Dermis microvascular lymphatic vessel endothelial cell (primary cell): ENCODE results near the gene BCOR. TPM values are rescaled to one million over a fixed set of nuclear protein-coding genes. Genes with fewer than 3 reads are reported as not detected.

Experiments
- DNase-seq, 2 donors: peaks; one replicate each; pipeline versions ENCODE4 v3.0.0 to v3.0.0-alpha.2; 2010; ENCODE audit warnings: low read depth in 2 of 2
- total RNA-seq: library from RNA; depleted of rRNA; stranded (reverse); fragments of >200 nt; gene quantifications from 2 replicates; pipeline ENCODE4 v1.2.1, GENCODE V29; 2014

BCOR gene
- total RNA-seq, 1 donor from 2014 or later: 13.7 TPM

- no peak for DNase-seq
Observed at GRCh38 chrX:40066700-40067099, 31.1 kb downstream of the BCOR start.

- DNase-seq: no peak
Observed at GRCh38 chrX:40065296-40066046, 32.3 kb downstream of the BCOR start.

GRCh38 chrX:40064055-40064597, 33.6 kb downstream of the BCOR start:
- DNase-seq: no peak

- DNase-seq: no peak
Observed at GRCh38 chrX:40063555-40063954, 34.2 kb downstream of the BCOR start.

GRCh38 chrX:40062525-40063155, 35.1 kb downstream of the BCOR start:
- DNase-seq: no peak

GRCh38 chrX:40061871-40062524, 35.8 kb downstream of the BCOR start:
- no peak for DNase-seq

GRCh38 chrX:40061005-40061404, 36.8 kb downstream of the BCOR start:
- DNase-seq: no peak

- DNase-seq: no peak
Observed at GRCh38 chrX:40060356-40060845, 37.4 kb downstream of the BCOR start.

GRCh38 chrX:40058719-40059118, 39.0 kb downstream of the BCOR start:
- no peak for DNase-seq

- DNase-seq: no peak
Observed at GRCh38 chrX:40057405-40057804, 40.4 kb downstream of the BCOR start.

GRCh38 chrX:40056420-40056819, 41.3 kb downstream of the BCOR start:
- peak in 1 of 2 donors; percentile 18 for DNase-seq

GRCh38 chrX:40055495-40055894, 42.3 kb downstream of the BCOR start:
- DNase-seq: no peak

- DNase-seq: peak in 1 of 2 donors; percentile 13
Observed at GRCh38 chrX:40054793-40055192, 43.0 kb downstream of the BCOR start.

- no peak for DNase-seq
Observed at GRCh38 chrX:40050532-40050931, 47.2 kb downstream of the BCOR start.

- DNase-seq: no peak
Observed at GRCh38 chrX:40049084-40049641, 48.6 kb downstream of the BCOR start.

GRCh38 chrX:40047485-40047884, 50.3 kb downstream of the BCOR start:
- no peak for DNase-seq

- DNase-seq: no peak
Observed at GRCh38 chrX:40043895-40044294, 53.9 kb downstream of the BCOR start.

- DNase-seq: no peak
Observed at GRCh38 chrX:40041915-40042314, 55.8 kb downstream of the BCOR start.

- DNase-seq: no peak
Observed at GRCh38 chrX:40040686-40041461, 56.9 kb downstream of the BCOR start.

- DNase-seq: no peak
Observed at GRCh38 chrX:40039887-40040286, 57.9 kb downstream of the BCOR start.

GRCh38 chrX:40037367-40037766, 60.4 kb downstream of the BCOR start:
- DNase-seq: no peak
